K562 (cell line): ENCODE measurements around the gene LIPI. TPM values are rescaled to one million over a fixed set of nuclear protein-coding genes. Genes with fewer than 3 reads are reported as not detected.

ENCODE experiments used
- CGGBP1 ChIP-seq: fragments of 250-450 bp; sonication (Bioruptor Pico); IDR thresholded peaks from 2 replicates; pipeline ENCODE4 v1.9.0; 2021; ENCODE audit warnings: mild to moderate bottlenecking
- CHAMP1 ChIP-seq: fragments of 450-650 bp; IDR thresholded peaks from 2 replicates; pipeline ENCODE4 v1.6.1; 2016; ENCODE audit warnings: mild to moderate bottlenecking
- CREB5 ChIP-seq: fragments of 250-450 bp; sonication (Bioruptor Pico); IDR thresholded peaks from 2 replicates; pipeline ENCODE4 v1.5.0; 2020; ENCODE audit warnings: mild to moderate bottlenecking
- CUX1 ChIP-seq: fragments of 200-800 bp; sonication (Bioruptor generic); IDR thresholded peaks from 2 replicates; pipeline ENCODE4 v1.6.1; 2016; ENCODE audit warnings: missing genetic modification characterization, missing compliant biosample characterization
- EWSR1 ChIP-seq: fragments of 450-650 bp; IDR thresholded peaks from 2 replicates; pipeline ENCODE4 v1.6.1; 2018; ENCODE audit warnings: borderline replicate concordance, mild to moderate bottlenecking, low read depth, moderate library complexity; ENCODE audit not compliant: partially characterized antibody
- PURB ChIP-seq: sonication (generic); formaldehyde crosslinking; IDR thresholded peaks from 2 replicates; pipeline ENCODE4 v1.9.0; 2021; ENCODE audit warnings: low read depth, mild to moderate bottlenecking, missing genetic modification reagents
- RERE ChIP-seq: sonication (generic); formaldehyde crosslinking; IDR thresholded peaks from 2 replicates; pipeline ENCODE4 v1.8.0; 2023; ENCODE audit warnings: missing genetic modification reagents, mild to moderate bottlenecking, borderline replicate concordance
- THAP7 ChIP-seq: fragments of 250-450 bp; sonication (Bioruptor Pico); IDR thresholded peaks from 2 replicates; pipeline ENCODE4 v1.5.0; 2021
- ZBTB43 ChIP-seq: sonication (generic); formaldehyde crosslinking; IDR thresholded peaks from 2 replicates; pipeline ENCODE4 v1.8.0; 2023; ENCODE audit warnings: mild to moderate bottlenecking, missing genetic modification reagents
- ZNF282 ChIP-seq: sonication (generic); formaldehyde crosslinking; IDR thresholded peaks from 2 replicates; pipeline ENCODE4 v1.8.1; 2023; ENCODE audit warnings: missing genetic modification reagents
- polyA plus RNA-seq, 8 experiments: library from polyadenylated mRNA; depleted of rRNA in 4 of 8; stranded (reverse) in 5 of 8; unstranded in 3 of 8; fragments of >200 nt; fragmentation: Nextera tagmentation in 2 of 8; fragmentation: Illumina TruSeq in 1 of 8; extraction: Ambion mirVana in 2 of 8; extraction: Trizol in 1 of 8; gene quantifications; 2 replicates each; pipeline versions ENCODE4 v1.2.1 to v1.2.3, GENCODE V29; 2011 to 2014; ENCODE audit warnings: inconsistent platforms in 1 of 8, missing spikeins in 1 of 8
- total RNA-seq, 7 experiments: library from RNA; depleted of rRNA in 6 of 7; stranded (reverse); fragments of >200 nt in 6 of 7; fragmentation: Illumina TruSeq in 2 of 7; extraction: Trizol in 2 of 7; gene quantifications; 2 replicates each; pipeline versions ENCODE4 v1.2.1 to v1.2.3, GENCODE V29; 2011 to 2021; ENCODE audit warnings: low replicate concordance in 1 of 7

Gene LIPI
- total and polyA plus RNA-seq, 9 of the 15 experiments (the other 6 are each of a cell fraction or from before 2014, with no cell fraction given) = not detected

- TF ChIP-seq RERE (CRISPR knock-in tag) (no peak), PURB (CRISPR knock-in tag) (no peak), CUX1 (CRISPR knock-in tag) (no peak), CREB5 (CRISPR knock-in tag) (no peak), THAP7 (CRISPR knock-in tag) (no peak), ZBTB43 (CRISPR knock-in tag) (no peak), ZNF282 (CRISPR knock-in tag) (no peak), CHAMP1 (no peak), EWSR1 (no peak), CGGBP1 (CRISPR knock-in tag) (no peak)
These were observed 114.6 kb downstream of the LIPI start (continued) for GRCh38 chr21:14096172-14096571.
